ENCODE results near the gene CADPS2.

DNA sequence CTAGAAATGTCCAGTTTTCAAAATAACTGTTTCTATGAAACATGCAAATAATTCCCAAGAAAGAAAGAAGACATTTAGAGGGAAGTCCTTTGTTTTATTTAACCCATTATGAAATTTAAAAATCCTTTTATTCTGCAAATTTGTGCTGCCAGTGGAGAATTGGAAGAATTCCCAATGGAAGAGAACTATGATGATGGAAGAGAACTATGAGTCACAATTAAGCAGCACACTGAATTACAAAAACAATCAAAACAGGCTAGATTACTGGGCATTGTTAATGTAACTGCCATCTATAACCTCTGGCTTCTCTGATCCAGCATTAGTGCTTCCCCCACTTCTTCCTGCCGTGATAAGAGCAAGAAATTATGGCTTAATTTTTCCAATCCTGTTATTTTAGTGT lies 455.6 kb downstream of the CADPS2 start:
- no peak for TF ChIP-seq JUND (IDR thresholded peaks at IDR 0.05; ENCODE audit: low read depth, low read length)
- TF ChIP-seq GABPA (IDR thresholded peaks at IDR 0.05; ENCODE audit: low read depth) = no peak
- no peak for TF ChIP-seq POLR2A (IDR thresholded peaks at IDR 0.05; ENCODE audit: low read depth, low read length)
